ENCODE results near the gene SNAP25. TPM values are rescaled to one million over a fixed set of nuclear protein-coding genes. Genes with fewer than 3 reads are reported as not detected.

SNAP25 gene
- polyA plus RNA-seq, 12 donors = 2.8 to 11.7 (median 5.9) TPM; not detected in 1

GRCh38 chr20:10261702-10262101, 43.1 kb downstream of the SNAP25 start:
- DNase-seq = peak; percentile 3

- DNase-seq = no peak
Observed at GRCh38 chr20:10263385-10264165, 44.9 kb downstream of the SNAP25 start.

DNA sequence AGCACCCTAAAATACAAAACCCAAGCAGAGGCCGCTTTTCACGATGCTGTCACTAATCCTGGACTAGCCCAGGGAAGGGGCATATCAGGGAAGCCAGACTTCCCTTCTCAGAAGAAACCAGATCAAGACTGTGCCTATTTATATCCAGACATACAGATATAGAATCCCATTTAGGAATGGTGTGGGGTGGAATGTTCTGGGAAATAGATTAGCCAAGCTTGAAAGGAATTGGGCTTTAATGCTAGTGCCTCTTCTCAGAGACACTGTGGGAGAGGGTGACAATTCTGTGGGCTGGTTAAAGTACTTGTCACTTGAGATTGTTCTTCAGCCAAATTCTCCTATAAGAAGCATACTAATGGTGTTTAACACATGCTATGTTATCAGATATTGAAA, 45.5 kb downstream of the SNAP25 start:
- DNase-seq = no peak

DNA sequence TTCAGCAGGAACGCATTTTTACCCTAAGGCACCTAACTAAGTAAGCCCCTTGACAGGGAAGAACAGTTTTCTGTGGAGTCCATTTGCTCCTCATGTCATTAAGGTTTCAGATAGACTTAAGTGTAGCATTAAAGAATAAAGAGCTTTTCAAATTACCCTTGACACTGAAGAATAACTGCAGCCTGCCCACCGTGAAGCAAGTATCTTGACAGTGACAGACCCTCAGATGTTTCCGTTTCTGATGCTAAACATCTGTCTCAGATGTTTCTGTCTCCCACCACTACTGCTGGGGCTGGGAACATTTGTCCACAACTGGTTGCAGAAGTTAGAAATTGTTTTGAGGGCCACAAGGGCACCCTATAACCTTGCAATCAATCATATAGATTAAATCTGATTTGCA, 50.0 kb downstream of the SNAP25 start:
- no peak for DNase-seq

DNA sequence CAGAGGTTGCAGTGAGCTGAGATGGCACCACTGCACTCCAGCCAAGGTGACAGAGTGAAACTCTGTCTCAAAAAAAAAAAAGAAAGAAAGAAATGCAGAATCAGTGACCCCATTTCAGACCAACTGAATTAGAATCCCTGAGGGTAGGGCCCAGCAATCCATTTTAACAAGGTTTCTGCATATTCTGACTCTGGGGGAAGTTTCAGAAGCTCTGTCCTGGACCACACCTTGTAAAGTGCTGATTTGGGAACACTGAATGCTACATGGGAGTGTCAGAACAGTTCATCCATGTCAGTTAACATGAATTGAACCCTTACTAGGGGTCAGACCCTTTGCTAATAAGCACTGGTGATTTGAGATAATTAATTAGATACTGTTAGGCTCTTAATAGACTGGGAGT, 52.0 kb downstream of the SNAP25 start:
- DNase-seq = no peak

DNA sequence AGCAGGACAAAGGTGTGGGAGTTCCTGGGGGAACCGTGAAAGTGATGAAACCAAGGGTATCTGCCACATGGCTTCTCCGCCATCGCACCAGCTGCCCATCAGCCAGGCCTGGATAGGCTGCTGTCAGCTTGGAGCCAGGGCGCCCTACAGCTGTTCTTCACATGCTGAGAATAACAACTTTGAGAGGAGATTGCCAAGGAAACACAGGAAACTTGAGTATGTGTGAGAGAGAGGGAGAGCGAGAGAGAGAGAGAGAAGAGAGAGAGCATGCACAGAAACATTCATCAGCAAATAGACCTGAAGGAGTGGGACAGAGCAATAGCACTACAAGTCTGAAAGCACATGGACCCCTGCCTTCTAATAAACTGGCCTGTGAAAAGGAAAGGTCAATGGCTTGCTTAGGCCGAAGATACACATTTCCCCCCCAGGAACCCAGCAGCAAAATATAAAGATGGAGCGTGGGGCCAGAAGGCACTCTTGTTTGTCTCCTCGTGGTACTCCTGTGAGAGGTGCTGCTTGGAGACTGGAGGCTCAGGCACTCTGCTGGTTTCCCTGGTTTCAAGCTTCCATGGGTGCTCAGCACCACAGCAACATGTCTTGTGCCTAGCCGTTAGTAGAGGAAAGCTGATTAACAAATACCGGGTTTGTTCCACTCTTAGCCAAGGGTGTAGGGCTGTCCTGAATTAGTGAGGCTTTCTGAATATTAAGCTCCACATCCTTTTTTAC, 53.0 kb downstream of the SNAP25 start:
- peak; percentile 4 for DNase-seq

DNA sequence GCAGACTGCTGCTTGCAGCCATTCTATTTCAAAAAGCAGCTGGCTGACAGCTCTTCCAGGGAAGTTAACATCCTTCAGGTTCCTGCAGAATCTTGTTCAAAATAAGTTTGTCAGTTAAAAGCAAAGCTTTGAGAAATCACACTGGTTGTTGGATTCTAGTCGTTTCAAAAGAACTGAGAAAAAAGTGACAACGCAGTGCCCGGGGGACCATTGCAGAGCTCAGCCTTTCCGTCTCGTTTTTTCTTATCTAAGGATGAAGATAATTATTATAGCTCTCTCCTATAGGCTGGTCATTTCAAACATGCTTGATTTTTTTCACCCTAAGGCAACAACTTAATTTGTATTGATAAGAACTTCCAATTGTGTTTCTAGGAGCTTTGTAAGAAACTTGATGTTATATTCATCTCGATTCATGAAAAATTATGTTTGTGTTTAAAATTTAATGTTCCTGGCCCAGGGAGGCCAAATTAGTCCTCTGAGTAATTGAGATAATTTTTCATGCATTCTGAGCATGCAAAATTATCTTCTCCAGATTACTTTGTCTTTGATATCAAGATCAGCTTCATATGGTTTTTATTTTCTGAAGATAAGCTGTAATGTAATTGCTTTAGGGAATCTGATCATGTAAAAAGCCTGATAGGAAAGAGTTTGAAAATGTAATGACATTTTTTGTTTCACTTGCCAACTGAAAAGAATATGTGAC, 58.4 kb downstream of the SNAP25 start:
- no peak for DNase-seq

GRCh38 chr20:10277616-10278015, 59.0 kb downstream of the SNAP25 start:
- no peak for DNase-seq

DNA sequence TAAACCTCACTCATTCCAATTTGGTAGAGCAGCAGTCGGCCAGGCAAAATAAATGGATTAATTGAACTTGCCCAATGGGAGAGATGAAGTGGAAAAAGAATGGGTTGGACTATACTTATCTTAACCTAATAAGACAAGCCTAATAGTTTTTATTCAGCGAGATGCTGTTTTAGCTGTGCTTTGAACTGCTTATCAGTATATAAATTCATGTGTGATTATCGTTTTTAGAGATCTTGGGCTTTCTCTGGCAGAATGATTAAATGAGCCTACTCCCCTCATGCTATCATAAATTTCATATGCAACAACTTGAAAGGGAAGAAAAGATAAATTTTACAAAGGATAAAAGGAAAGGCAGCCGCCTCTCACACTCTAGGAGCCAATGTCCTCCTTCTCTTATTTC, 59.8 kb downstream of the SNAP25 start:
- no peak for DNase-seq

DNA sequence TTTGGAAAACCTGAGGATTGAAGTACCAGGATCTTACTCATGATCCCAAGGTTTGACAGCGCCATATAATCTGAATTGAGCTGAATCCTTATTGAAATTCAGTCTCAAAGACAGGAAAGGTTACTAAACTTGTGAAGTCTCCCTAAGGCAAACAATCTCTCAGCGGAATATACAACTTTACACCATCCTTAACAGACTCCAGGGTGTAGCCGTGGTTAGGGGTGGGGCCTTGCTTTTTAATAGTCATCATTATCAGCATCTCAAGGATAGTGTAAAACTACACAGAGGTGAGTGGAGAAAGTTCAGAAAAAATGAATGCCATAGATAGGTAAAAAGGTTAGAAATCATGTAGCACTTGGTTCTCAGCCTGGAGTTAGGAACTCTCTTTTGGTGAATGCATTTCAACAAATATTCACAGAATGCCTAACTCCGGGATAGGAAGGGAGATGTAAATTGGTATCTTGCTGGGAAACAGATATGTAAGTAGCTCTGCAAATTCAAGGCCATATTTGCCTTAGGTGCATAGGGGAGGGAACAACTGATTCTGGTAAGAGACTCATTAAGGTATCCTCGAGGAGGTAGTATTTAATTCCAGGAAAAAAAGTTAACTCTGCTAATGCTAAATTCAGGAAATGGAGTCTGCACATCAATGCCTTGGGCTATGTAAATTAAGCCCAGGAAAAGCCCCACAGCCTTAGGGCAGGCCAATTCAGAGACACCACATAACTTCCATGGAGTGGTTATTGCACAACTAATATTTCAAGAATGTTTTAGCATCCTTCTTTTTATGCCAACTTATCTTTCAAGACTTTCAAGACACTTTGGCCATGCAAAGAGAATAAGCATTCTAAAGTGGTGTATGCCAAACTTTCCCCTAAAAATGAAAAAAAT, 61.6 kb downstream of the SNAP25 start:
- DNase-seq = no peak

GRCh38 chr20:10281911-10282310, 63.3 kb downstream of the SNAP25 start:
- DNase-seq = no peak

DNA sequence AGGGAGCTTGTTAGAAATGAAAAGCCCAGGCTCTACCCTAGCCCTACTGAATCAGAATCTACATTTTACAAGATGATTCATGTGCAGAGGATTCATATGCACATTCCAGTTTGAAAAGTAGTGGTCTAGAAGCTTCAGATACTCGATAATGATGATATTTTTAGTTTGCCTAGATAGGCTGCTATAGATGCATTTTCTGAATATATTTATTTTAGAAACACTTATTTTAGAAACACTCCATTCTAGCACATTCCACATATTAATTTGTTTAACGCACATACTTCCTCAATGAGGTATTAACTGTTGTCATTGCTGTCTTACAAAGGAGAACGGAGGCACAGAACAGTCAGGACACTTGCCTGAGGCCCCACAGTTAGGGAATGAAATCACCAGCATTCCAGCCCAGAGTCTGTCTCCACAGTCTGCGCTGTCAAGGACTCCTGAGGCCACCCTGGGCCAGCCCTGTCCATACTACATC, 64.4 kb downstream of the SNAP25 start:
- no peak for DNase-seq

DNA sequence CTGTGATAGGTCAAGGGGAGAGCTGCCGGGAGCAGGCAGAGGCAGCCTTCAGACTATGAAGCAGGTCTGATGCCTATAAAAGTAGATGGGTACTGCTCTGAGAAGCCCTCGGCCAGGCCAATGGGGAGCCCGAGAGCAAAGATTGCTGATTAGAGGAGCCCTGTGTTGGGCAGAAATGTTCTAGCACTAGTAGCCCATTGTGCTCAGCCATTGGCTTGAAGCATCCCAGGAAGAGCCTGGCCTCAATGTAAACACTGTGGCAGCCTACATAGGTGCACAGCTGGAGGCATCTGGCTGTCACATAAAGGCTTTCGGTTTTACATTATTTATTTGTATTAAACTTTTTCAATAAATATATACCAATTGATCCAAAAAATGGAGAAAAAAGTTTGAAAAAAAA, 67.7 kb downstream of the SNAP25 start:
- DNase-seq = no peak

DNA sequence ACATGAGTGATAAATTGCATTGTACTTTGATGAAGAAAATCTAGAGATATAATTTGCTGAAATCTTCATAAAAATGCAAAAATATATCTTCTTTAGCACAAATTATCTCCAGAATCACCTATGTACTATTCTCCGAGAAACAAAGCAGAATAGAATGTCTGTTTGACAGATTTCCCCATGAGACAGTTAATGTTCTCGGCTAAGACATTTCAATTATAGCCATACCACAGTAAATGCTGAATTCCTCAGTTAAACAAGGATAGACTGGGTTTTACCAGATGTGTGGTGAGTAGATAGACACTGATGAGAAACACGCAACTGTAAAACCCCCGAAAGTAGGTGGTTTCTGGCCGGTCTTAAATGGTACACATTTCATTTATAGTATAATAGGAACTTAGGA, 69.8 kb downstream of the SNAP25 start:
- no peak for DNase-seq

- DNase-seq = no peak
Observed at GRCh38 chr20:10288954-10289646, 70.5 kb downstream of the SNAP25 start.

GRCh38 chr20:10291568-10292248, 73.1 kb downstream of the SNAP25 start:
- no peak for DNase-seq

DNA sequence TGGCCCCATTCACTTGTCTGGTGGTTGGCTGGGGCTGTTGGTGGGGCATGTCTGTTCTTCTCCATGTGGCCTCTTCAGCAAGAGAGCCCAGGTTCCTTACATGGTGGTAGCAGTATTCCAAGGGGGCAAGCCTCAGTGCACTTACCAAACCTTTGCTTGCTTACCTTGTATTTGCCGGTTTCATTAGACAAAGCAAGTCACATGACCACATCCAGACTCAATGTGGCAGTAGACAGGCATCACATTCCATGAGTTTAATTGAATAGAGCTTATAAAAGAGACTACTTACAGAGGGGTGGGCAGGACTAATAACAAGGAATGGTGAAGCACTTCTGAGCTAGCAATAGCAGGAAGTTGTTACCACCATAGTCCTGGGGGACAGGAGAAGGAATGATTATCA, 78.6 kb downstream of the SNAP25 start:
- no peak for DNase-seq

DNA sequence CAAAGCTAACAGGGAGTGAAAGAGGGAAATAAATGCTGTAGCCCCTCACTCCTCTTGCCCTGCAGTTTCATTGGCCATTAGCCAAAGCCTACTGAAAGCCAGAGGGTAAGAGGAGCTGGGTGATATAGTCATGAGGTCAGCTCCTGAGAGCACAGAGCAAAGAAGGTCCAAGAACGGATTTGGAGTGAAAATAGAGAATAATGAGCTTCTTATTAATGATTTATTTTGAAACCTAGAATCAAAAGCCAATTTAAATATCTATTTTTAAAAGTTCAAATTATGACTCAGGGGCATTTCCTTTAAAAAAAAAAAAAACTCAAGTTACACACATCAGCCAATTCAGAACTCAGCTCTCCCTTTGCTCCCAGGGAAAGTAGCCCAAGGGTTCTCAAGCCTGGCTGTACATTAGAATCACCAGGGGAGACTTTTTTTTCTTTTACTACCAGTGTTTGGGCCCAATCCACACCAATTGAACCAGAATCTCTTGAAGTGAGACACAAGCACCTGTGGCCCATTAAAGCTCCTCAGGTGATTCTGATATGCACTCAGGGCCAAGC, 79.1 kb downstream of the SNAP25 start:
- no peak for DNase-seq

DNA sequence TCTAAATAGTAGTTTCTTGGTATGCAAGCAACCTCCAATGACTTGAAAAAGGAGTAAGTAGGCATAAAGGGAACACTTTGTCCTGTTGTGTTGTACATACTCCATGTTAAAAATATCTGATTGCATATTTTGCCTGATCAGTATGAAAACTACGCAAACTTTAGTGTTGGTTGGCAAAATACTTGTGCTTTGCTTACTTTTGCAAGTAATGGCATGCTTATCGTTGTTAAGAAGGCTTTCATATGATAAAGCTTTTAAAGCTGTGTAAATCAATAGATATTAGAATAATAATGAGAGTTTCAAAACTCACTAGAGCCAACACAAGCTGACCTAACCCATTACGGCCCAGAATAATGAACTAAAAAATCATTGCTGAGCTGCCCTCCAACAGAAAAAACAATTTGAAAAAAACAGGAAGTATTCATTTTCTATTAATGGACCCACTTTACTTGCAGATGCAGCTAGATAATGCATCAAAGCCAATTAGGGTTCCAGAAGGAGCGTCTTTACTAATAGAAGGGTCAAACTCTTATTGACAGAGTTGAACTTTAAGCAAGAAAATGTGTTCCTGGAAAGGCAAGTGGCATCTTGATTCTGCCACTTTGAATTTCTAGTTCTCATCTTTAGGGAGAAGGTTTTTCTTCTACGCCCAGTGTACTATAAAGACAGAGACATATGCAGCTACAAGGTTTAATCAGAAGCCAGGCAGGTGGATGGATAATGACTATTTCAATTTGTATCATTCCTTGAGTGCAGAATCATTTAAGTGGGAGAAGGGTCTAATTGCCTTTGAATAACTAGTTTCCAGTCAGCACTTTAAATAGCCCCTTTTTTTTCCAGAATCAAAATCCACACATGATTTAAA, 82.2 kb downstream of the SNAP25 start:
- no peak for DNase-seq

Measured in muscle of arm (tissue), 12 donors.